ENCODE measurements around the gene CADM2. TPM values are rescaled to one million over a fixed set of nuclear protein-coding genes. Genes with fewer than 3 reads are reported as not detected.

CADM2 gene
- total RNA-seq, 1 experiment from 2014 or later, result 10.9 TPM

DNA sequence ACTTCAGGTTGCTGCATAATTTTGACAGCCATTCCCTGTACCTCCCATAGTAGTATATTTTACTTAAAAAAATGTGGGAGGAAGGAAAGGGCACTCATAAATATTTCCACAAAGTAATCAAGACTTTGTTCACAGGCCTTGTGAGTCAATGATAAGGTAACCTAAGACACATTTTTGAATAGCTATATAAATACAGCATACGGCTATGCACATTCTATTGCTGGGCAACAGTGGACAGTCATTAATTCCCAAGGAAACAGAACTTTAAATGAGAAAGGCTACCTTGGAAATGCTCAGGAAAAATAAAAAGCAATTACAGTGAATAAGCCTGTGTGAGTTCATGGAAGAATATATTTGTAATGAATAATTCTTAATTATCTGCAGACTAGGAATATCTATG, 144.0 kb downstream of the CADM2 start:
- no peak overlapping the region for H2BK20ac ChIP-seq (ENCODE audit: low read depth, low read length, poor library complexity, severe bottlenecking)
- H3T11ph ChIP-seq (ENCODE audit: low read length), result no peak overlapping the region
- H3K9me3 ChIP-seq (ENCODE audit: control insufficient read depth, low read depth, low read length), result no peaks in the 10 kb centered on the region
- H2AK5ac ChIP-seq (ENCODE audit: insufficient read length, low read length), result no peak overlapping the region
- H3K79me1 ChIP-seq (ENCODE audit: insufficient read depth, low read depth, low read length, poor library complexity, severe bottlenecking), result no peaks in the 10 kb centered on the region
- no peak overlapping the region for H2AFZ ChIP-seq (ENCODE audit: low read length)
- H4K91ac ChIP-seq (ENCODE audit: insufficient read length, low read depth, low read length), result no peak overlapping the region
- no peak for DNase-seq
- H4K8ac ChIP-seq (replicated peaks; ENCODE audit: insufficient read length, low read depth, low read length), result no peak overlapping the region
- H2BK12ac ChIP-seq (ENCODE audit: insufficient read length, low read depth, low read length), result no peak overlapping the region
- no peak overlapping the region for H3K56ac ChIP-seq (ENCODE audit: insufficient read length, low read depth, low read length)
- Mint-ChIP-seq H3K4me3 (no peak overlapping the region), H3K9me3 (peaks cover 3 to 13% of the 10 kb centered on the region in 2 experiments; a peak in 3 of 5 replicates), H3K27me3 (ENCODE audit: low read depth) (no peaks in the 10 kb centered on the region), H3K36me3 (ENCODE audit: insufficient read depth in 1 of 3, low read depth in 3 of 3) (peaks cover 0 to 14% (median 13%) of the 10 kb centered on the region in 3 experiments; a peak in 5 of 7 replicates), H3K27ac (no peak overlapping the region), H3K4me1 (peaks cover 5 to 8% of the 10 kb centered on the region in 2 experiments)
- no peak overlapping the region for H4K5ac ChIP-seq (ENCODE audit: insufficient read length, low read depth, low read length)
- H3K79me2 ChIP-seq (ENCODE audit: insufficient read depth, low read length), result no peaks in the 10 kb centered on the region
- no peak overlapping the region for H3K9ac ChIP-seq (ENCODE audit: extremely low read depth, insufficient read length, low read length)
- H3K14ac ChIP-seq (ENCODE audit: insufficient read depth, low read length), result no peak overlapping the region
- H2BK5ac ChIP-seq (ENCODE audit: insufficient read length, low read length), result no peak overlapping the region
- no peak overlapping the region for H3K18ac ChIP-seq (ENCODE audit: insufficient read length, low read depth, low read length)
- no peak overlapping the region for H2BK120ac ChIP-seq (ENCODE audit: low read depth, low read length, poor library complexity, severe bottlenecking)
- no peaks in the 10 kb centered on the region for H3K27me3 ChIP-seq (ENCODE audit: insufficient read depth, low read length)
- no peak overlapping the region for H3K23ac ChIP-seq (ENCODE audit: insufficient read length, low read depth, low read length)
- no peaks in the 10 kb centered on the region for H4K20me1 ChIP-seq (ENCODE audit: control insufficient read depth, insufficient read depth, insufficient read length)
- H3K4me2 ChIP-seq (ENCODE audit: insufficient read depth, insufficient read length, low read length), result no peak overlapping the region
- no peaks in the 10 kb centered on the region for H3K23me2 ChIP-seq (ENCODE audit: insufficient read length, low read depth, low read length, poor library complexity, severe bottlenecking)
- H3K27ac ChIP-seq (ENCODE audit: insufficient read length, low read depth, low read length), result no peak overlapping the region
- H2BK15ac ChIP-seq (ENCODE audit: low read depth, low read length), result no peak overlapping the region
- H3K4ac ChIP-seq (ENCODE audit: low read depth, low read length), result no peak overlapping the region
- no peaks in the 10 kb centered on the region for H3K4me1 ChIP-seq (ENCODE audit: insufficient read depth, low read length)
- no CpG with 5 or more reads among the region's 1 CpG for WGBS (ENCODE audit: extremely low coverage, insufficient read length, low lambda C conversion rate)
- TF ChIP-seq, protein P1, sequence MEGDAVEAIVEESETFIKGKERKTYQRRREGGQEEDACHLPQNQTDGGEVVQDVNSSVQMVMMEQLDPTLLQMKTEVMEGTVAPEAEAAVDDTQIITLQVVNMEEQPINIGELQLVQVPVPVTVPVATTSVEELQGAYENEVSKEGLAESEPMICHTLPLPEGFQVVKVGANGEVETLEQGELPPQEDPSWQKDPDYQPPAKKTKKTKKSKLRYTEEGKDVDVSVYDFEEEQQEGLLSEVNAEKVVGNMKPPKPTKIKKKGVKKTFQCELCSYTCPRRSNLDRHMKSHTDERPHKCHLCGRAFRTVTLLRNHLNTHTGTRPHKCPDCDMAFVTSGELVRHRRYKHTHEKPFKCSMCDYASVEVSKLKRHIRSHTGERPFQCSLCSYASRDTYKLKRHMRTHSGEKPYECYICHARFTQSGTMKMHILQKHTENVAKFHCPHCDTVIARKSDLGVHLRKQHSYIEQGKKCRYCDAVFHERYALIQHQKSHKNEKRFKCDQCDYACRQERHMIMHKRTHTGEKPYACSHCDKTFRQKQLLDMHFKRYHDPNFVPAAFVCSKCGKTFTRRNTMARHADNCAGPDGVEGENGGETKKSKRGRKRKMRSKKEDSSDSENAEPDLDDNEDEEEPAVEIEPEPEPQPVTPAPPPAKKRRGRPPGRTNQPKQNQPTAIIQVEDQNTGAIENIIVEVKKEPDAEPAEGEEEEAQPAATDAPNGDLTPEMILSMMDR (conservative IDR thresholded peaks at IDR 0.05), result no peak

Data from H9 (cell line).